A549 (cell line): ENCODE results near the gene PERCC1. TPM values are rescaled to one million over a fixed set of nuclear protein-coding genes. Genes with fewer than 3 reads are reported as not detected.

Experiments used
- ATAC-seq, 2 experiments: fragments of 200-7000 bp in 1 of 2; fragments of >200 bp in 1 of 2; cut with Nextera tagmentation in 1 of 2; cut with Tn5 transposase in 1 of 2; 3 replicates each; pipeline versions ENCODE4 v1.8.0 to v1.9.1; 2018 to 2020; ENCODE audit warnings: mild to moderate bottlenecking in 1 of 2, moderate library complexity in 1 of 2
- CTCF ChIA-PET: fragments of 300-600 bp; sonication (Branson Sonifier 250); formaldehyde crosslinking; extraction: SDS; loops from one replicate; lab custom pipeline; 2021; ENCODE audit warnings: antibody characterized with exemption, inconsistent platforms; lab: Yijun Ruan, JAX
- POLR2A ChIA-PET: fragments of 350-600 bp; formaldehyde crosslinking; extraction: SDS; loops from one replicate; lab custom pipeline; 2021; ENCODE audit warnings: antibody characterized with exemption, inconsistent platforms; lab: Yijun Ruan, JAX
- DNase-seq, 2 experiments: peaks; one replicate each; pipeline versions ENCODE4 v3.0.0 to v3.0.0-alpha.2; 2011 to 2016; ENCODE audit warnings: low read depth in 1 of 2, low spot score in 1 of 2
- FAIRE-seq: peaks from 2 replicates; lab custom pipeline; 2011; peaks lifted over from hg19 to GRCh38; lab: Jason Lieb, UNC
- H3K27ac ChIP-seq, 2 experiments: fragments of >200 bp; sonication (Bioruptor Twin); formaldehyde crosslinking; 3 replicates each; pipeline ENCODE4 v1.5.1; 2016 to 2017
- H3K4me1 ChIP-seq: fragments of >200 bp; sonication (Bioruptor Twin); formaldehyde crosslinking; 3 replicates; pipeline ENCODE4 v1.6.1; 2016
- H3K4me2 ChIP-seq: fragments of >200 bp; sonication (Bioruptor Twin); formaldehyde crosslinking; 3 replicates; pipeline ENCODE4 v1.6.1; 2016
- H3K4me3 ChIP-seq: fragments of >200 bp; sonication (Bioruptor Twin); formaldehyde crosslinking; 3 replicates; pipeline ENCODE4 v1.5.1; 2016
- H3K9me3 ChIP-seq: fragments of >200 bp; sonication (Bioruptor Twin); formaldehyde crosslinking; 3 replicates; pipeline ENCODE4 v1.6.1; 2016
- ATOH8 ChIP-seq: fragments of 250-450 bp; sonication (Bioruptor Pico); IDR thresholded peaks from 2 replicates; pipeline ENCODE4 v1.5.0; 2020; ENCODE audit warnings: low read depth, mild to moderate bottlenecking, moderate library complexity
- BHLHE40 ChIP-seq: IDR thresholded peaks from 2 replicates; pipeline ENCODE4 v1.6.1; 2012; ENCODE audit warnings: low read depth, low read length, inconsistent platforms
- CBX2 ChIP-seq: fragments of 200-600 bp; sonication (generic); IDR thresholded peaks from 2 replicates; pipeline ENCODE4 v1.6.1; 2016; ENCODE audit warnings: low read depth, mild to moderate bottlenecking, borderline replicate concordance
- CHD2 ChIP-seq: fragments of 150-350 bp; IDR thresholded peaks from 2 replicates; pipeline ENCODE4 v1.6.1; 2014; ENCODE audit warnings: low read length; ENCODE audit not compliant: partially characterized antibody
- EP300 ChIP-seq, 2 experiments: fragments of >200 bp; sonication (Bioruptor Twin); formaldehyde crosslinking; IDR thresholded peaks; 2 replicates in 1 of 2; 3 replicates in 1 of 2; pipeline ENCODE4 v1.6.1; 2016 to 2017
- FOXS1 ChIP-seq: fragments of 250-450 bp; sonication (Bioruptor Pico); IDR thresholded peaks from 2 replicates; pipeline ENCODE4 v1.5.0; 2020; ENCODE audit warnings: mild to moderate bottlenecking, moderate library complexity
- HDAC2 ChIP-seq: fragments of 200-600 bp; sonication (generic); IDR thresholded peaks from 2 replicates; pipeline ENCODE4 v1.6.1; 2016
- HMGXB4 ChIP-seq: fragments of 250-450 bp; sonication (Bioruptor Pico); IDR thresholded peaks from 2 replicates; pipeline ENCODE4 v1.5.0; 2021; ENCODE audit warnings: mild to moderate bottlenecking, moderate library complexity, borderline replicate concordance
- HOXB13 ChIP-seq: fragments of 250-450 bp; sonication (Bioruptor Pico); IDR thresholded peaks from 2 replicates; pipeline ENCODE4 v1.5.0; 2020; ENCODE audit warnings: low read depth, mild to moderate bottlenecking, moderate library complexity
- HOXB5 ChIP-seq: fragments of 250-450 bp; sonication (Bioruptor Pico); IDR thresholded peaks from 2 replicates; pipeline ENCODE4 v1.5.0; 2020; ENCODE audit warnings: mild to moderate bottlenecking, moderate library complexity
- KDM5A ChIP-seq: fragments of 200-600 bp; sonication (generic); IDR thresholded peaks from 2 replicates; pipeline ENCODE4 v1.6.1; 2016; ENCODE audit warnings: antibody characterized with exemption, mild to moderate bottlenecking
- POLR2AphosphoS2 ChIP-seq: conservative IDR thresholded peaks from 2 replicates; pipeline ENCODE4 v1.6.1; 2012; ENCODE audit warnings: low read length, improper control_type of control experiment, inconsistent platforms
- RNF2 ChIP-seq: fragments of 200-600 bp; sonication (generic); IDR thresholded peaks from 2 replicates; pipeline ENCODE4 v1.6.1; 2016; ENCODE audit warnings: low read depth, mild to moderate bottlenecking, antibody characterized with exemption, moderate library complexity, borderline replicate concordance
- TFCP2L1 ChIP-seq: fragments of 250-450 bp; sonication (Bioruptor Pico); IDR thresholded peaks from 2 replicates; pipeline ENCODE4 v1.5.0; 2021; ENCODE audit warnings: mild to moderate bottlenecking
- TP53 ChIP-seq: fragments of 250-450 bp; sonication (Bioruptor Pico); IDR thresholded peaks from 2 replicates; pipeline ENCODE4 v1.5.0; 2021; ENCODE audit warnings: mild to moderate bottlenecking, moderate library complexity
- ZC3H11A ChIP-seq: fragments of 450-650 bp; IDR thresholded peaks from 2 replicates; pipeline ENCODE4 v1.6.1; 2014; ENCODE audit warnings: antibody characterized with exemption, mild to moderate bottlenecking
- ZNF302 ChIP-seq: fragments of 250-450 bp; sonication (Bioruptor Pico); IDR thresholded peaks from 2 replicates; pipeline ENCODE4 v1.9.0; 2021; ENCODE audit warnings: inconsistent platforms, mild to moderate bottlenecking, moderate library complexity
- WGBS: methylation state at CpG from one replicate; pipeline ENCODE4 v1.1.6; 2017; ENCODE audit errors: missing lambda C conversion rate; 5-methylcytosine and 5-hydroxymethylcytosine counted together
- polyA plus RNA-seq, 4 experiments: library from polyadenylated mRNA; depleted of rRNA in 3 of 4; stranded (reverse); fragments of >200 nt; fragmentation: RNase III in 1 of 4; extraction: RNeasy Plus Mini Kit Qiagen cat#74134 plus additional on column Dnase treatment in 1 of 4; gene quantifications; 2 replicates in 3 of 4; 3 replicates in 1 of 4; pipeline ENCODE4 v1.2.3, GENCODE V29; 2011 to 2017
- TF ChIP-seq, protein P1 (sequence below): fragments of >200 bp; sonication (Bioruptor Twin); formaldehyde crosslinking; IDR thresholded peaks from 3 replicates; pipeline ENCODE4 v1.5.1; 2016
- TF ChIP-seq, protein P2 (sequence below): IDR thresholded peaks from 2 replicates; pipeline ENCODE4 v1.6.1; 2012

The PERCC1 gene
- polyA plus RNA-seq, 2 of the 4 experiments (the other 2 are of a cell fraction) = not detected

GRCh38 chr16:1401061-1401757 is 29.7 kb upstream of the PERCC1 start:
- DNase-seq = no peak
- POLR2A ChIA-PET = no interaction called here
- CTCF ChIA-PET = interaction anchor here (0.5 to 1.4 kb wide), 6 partner anchors 12 to 1192 kb away, joined by 3 to 6 read pairs (median 4); no protein-coding TSS in a partner anchor
- Histone ChIP-seq H3K27ac (no peak overlapping the region), H3K4me1 (no peaks in the 10 kb centered on the region), H3K4me2 (no peak overlapping the region)
- TF ChIP-seq HOXB13 (no peak), ATOH8 (CRISPR knock-in tag) (no peak), BHLHE40 (no peak), TP53 (no peak), KDM5A (no peak), HOXB5 (CRISPR knock-in tag) (no peak), RNF2 (no peak), HMGXB4 (CRISPR knock-in tag) (no peak), HDAC2 (no peak), ZNF302 (no peak), CBX2 (no peak), ZC3H11A (no peak), FOXS1 (CRISPR knock-in tag) (no peak), EP300 (IDR thresholded peaks at IDR 0.05) (no peak), POLR2AphosphoS2 (no peak), TFCP2L1 (no peak)
- TF ChIP-seq, protein P1, sequence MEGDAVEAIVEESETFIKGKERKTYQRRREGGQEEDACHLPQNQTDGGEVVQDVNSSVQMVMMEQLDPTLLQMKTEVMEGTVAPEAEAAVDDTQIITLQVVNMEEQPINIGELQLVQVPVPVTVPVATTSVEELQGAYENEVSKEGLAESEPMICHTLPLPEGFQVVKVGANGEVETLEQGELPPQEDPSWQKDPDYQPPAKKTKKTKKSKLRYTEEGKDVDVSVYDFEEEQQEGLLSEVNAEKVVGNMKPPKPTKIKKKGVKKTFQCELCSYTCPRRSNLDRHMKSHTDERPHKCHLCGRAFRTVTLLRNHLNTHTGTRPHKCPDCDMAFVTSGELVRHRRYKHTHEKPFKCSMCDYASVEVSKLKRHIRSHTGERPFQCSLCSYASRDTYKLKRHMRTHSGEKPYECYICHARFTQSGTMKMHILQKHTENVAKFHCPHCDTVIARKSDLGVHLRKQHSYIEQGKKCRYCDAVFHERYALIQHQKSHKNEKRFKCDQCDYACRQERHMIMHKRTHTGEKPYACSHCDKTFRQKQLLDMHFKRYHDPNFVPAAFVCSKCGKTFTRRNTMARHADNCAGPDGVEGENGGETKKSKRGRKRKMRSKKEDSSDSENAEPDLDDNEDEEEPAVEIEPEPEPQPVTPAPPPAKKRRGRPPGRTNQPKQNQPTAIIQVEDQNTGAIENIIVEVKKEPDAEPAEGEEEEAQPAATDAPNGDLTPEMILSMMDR = no peak
- TF ChIP-seq, protein P2, sequence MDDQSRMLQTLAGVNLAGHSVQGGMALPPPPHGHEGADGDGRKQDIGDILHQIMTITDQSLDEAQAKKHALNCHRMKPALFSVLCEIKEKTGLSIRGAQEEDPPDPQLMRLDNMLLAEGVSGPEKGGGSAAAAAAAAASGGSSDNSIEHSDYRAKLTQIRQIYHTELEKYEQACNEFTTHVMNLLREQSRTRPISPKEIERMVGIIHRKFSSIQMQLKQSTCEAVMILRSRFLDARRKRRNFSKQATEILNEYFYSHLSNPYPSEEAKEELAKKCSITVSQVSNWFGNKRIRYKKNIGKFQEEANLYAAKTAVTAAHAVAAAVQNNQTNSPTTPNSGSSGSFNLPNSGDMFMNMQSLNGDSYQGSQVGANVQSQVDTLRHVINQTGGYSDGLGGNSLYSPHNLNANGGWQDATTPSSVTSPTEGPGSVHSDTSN = no peak
- TF ChIP-seq, all 56 proteins: peak for 0
- ATAC-seq (no peak), FAIRE-seq (no peak)
- Histone ChIP-seq H3K4me3 (no peak overlapping the region), H3K9me3 (no peaks in the 10 kb centered on the region)
- 84% methylated on average over 14 of the region's 29 CpGs for WGBS

DNA sequence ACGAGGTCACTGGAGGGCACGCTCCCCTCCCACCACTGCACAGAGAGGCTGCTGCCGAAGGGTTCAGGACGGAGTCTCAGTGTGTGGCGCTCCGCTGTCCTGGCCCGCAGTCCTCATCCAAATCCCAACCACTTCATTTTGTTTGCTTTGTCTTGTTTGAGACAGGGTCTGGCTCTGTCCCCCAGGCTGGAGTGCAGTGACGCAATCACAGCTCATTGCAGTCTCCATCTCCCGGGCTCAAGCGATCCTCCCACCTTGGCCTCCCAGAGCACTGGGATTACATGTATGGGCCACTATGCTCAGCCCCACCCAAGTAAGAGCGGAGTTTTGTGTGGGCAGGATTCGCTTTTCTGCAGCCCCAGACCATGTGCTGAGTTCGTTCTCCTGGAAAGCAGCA is 29.1 kb upstream of the PERCC1 start:
- WGBS = 86% methylated on average over 13 of the region's 13 CpGs
- Histone ChIP-seq H3K4me1 (no peaks in the 10 kb centered on the region), H3K27ac (no peak overlapping the region), H3K4me2 (no peak overlapping the region), H3K4me3 (no peak overlapping the region), H3K9me3 (no peaks in the 10 kb centered on the region)
- DNase-seq (no peak), ATAC-seq (no peak), FAIRE-seq (no peak)
- POLR2A ChIA-PET = no interaction called here
- no peak for TF ChIP-seq TP53
- TF ChIP-seq, protein P1 = no peak
- no peak for TF ChIP-seq CHD2
- CTCF ChIA-PET = interaction anchor here (0.5 to 1.4 kb wide), 6 partner anchors 11 to 1191 kb away, joined by 3 to 6 read pairs (median 4); no protein-coding TSS in a partner anchor
